HEK293 (cell line): ENCODE data around the gene SAYSD1.

Experiments used
- FEZF1 ChIP-seq: fragments of 450-650 bp; formaldehyde crosslinking; IDR thresholded peaks from 2 replicates; pipeline ENCODE4 v1.5.1; 2016; ENCODE audit warnings: missing biosample characterization, missing genetic modification characterization
- REST ChIP-seq: fragments of 450-650 bp; formaldehyde crosslinking; IDR thresholded peaks from 2 replicates; pipeline ENCODE4 v1.5.1; 2016; ENCODE audit warnings: missing biosample characterization, missing genetic modification characterization
- SCRT1 ChIP-seq: fragments of 450-650 bp; formaldehyde crosslinking; IDR thresholded peaks from 2 replicates; pipeline ENCODE4 v1.5.1; 2016; ENCODE audit warnings: missing biosample characterization, missing genetic modification characterization, borderline replicate concordance
- SP2 ChIP-seq: fragments of 450-650 bp; formaldehyde crosslinking; IDR thresholded peaks from 2 replicates; pipeline ENCODE4 v1.5.1; 2016; ENCODE audit warnings: missing biosample characterization, missing genetic modification characterization
- ZBTB26 ChIP-seq: fragments of 450-650 bp; formaldehyde crosslinking; optimal IDR thresholded peaks from 2 replicates; pipeline ENCODE3; 2016; ENCODE audit warnings: missing biosample characterization, mild to moderate bottlenecking, missing genetic modification characterization
- ZNF274 ChIP-seq, 2 experiments: fragments of 200-500 bp in 1 of 2; fragments of 450-650 bp in 1 of 2; sonication (Bioruptor generic) in 1 of 2; formaldehyde crosslinking in 1 of 2; IDR thresholded peaks; 2 replicates each; pipeline versions ENCODE4 v1.5.1 to v1.6.1; 2014 to 2016; ENCODE audit warnings: borderline replicate concordance in 1 of 2, inconsistent platforms in 1 of 2, low read length in 1 of 2, missing biosample characterization in 1 of 2, missing genetic modification characterization in 1 of 2
- ZNF350 ChIP-seq: fragments of 450-650 bp; formaldehyde crosslinking; IDR thresholded peaks from 2 replicates; pipeline ENCODE4 v1.5.0; 2017; ENCODE audit warnings: missing biosample characterization, mild to moderate bottlenecking, missing genetic modification characterization
- ZNF426 ChIP-seq: fragments of 450-650 bp; formaldehyde crosslinking; IDR thresholded peaks from 2 replicates; pipeline ENCODE4 v1.5.1; 2017; ENCODE audit warnings: missing biosample characterization, missing genetic modification characterization, mild to moderate bottlenecking, inconsistent platforms, moderate library complexity
- ZNF510 ChIP-seq: fragments of 450-650 bp; formaldehyde crosslinking; IDR thresholded peaks from 2 replicates; pipeline ENCODE4 v1.5.1; 2018; ENCODE audit warnings: mild to moderate bottlenecking, missing genetic modification characterization, missing biosample characterization; ENCODE audit not compliant: insufficient replicate concordance
- ZNF791 ChIP-seq: fragments of 450-650 bp; formaldehyde crosslinking; IDR thresholded peaks from 2 replicates; pipeline ENCODE4 v1.5.1; 2016; ENCODE audit warnings: missing biosample characterization, missing genetic modification characterization
- TF ChIP-seq, protein P1 (sequence below): fragments of 450-650 bp; formaldehyde crosslinking; IDR thresholded peaks from 2 replicates; pipeline ENCODE4 v1.5.1; 2016; ENCODE audit warnings: missing biosample characterization, missing genetic modification characterization
- TF ChIP-seq, protein P2 (sequence below): fragments of 450-650 bp; formaldehyde crosslinking; IDR thresholded peaks from 2 replicates; pipeline ENCODE4 v1.5.1; 2016; ENCODE audit warnings: missing biosample characterization, missing genetic modification characterization

DNA sequence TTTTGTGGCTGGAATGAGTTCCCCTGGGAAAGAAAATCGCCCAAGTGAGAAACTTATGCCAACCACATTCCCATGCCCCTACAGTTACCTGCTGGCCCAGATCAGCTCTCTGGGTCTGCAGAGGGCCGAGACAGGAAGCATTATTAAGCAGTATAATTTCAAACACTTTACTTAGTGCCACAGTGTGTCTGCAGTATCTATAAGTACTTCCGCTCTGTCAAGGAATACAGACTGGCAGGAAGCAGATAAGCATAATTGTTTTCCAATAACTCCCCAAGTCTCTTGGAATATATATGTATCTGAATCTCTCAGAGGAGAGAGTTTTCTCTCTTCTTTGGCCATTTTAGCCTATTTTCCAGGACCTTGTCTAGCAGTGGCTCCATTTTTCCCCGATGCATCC, 24.9 kb downstream of the SAYSD1 start:
- TF ChIP-seq REST (tag by site-specific recombination) (no peak), FEZF1 (no peak), ZNF426 (tag by site-specific recombination) (no peak), SCRT1 (no peak), ZNF274 (IDR thresholded peaks at IDR 0.05; ENCODE audit: low read length) (no peak), ZNF274 (tag by site-specific recombination; IDR thresholded peaks at IDR 0.05; ENCODE audit: borderline replicate concordance) (no peak), ZNF510 (tag by site-specific recombination) (no peak), ZBTB26 (tag by site-specific recombination) (no peak), SP2 (tag by site-specific recombination) (no peak), ZNF350 (tag by site-specific recombination) (no peak), ZNF791 (no peak)
- TF ChIP-seq, protein P1, sequence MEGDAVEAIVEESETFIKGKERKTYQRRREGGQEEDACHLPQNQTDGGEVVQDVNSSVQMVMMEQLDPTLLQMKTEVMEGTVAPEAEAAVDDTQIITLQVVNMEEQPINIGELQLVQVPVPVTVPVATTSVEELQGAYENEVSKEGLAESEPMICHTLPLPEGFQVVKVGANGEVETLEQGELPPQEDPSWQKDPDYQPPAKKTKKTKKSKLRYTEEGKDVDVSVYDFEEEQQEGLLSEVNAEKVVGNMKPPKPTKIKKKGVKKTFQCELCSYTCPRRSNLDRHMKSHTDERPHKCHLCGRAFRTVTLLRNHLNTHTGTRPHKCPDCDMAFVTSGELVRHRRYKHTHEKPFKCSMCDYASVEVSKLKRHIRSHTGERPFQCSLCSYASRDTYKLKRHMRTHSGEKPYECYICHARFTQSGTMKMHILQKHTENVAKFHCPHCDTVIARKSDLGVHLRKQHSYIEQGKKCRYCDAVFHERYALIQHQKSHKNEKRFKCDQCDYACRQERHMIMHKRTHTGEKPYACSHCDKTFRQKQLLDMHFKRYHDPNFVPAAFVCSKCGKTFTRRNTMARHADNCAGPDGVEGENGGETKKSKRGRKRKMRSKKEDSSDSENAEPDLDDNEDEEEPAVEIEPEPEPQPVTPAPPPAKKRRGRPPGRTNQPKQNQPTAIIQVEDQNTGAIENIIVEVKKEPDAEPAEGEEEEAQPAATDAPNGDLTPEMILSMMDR (tag by site-specific recombination) = no peak
- TF ChIP-seq, protein P2, sequence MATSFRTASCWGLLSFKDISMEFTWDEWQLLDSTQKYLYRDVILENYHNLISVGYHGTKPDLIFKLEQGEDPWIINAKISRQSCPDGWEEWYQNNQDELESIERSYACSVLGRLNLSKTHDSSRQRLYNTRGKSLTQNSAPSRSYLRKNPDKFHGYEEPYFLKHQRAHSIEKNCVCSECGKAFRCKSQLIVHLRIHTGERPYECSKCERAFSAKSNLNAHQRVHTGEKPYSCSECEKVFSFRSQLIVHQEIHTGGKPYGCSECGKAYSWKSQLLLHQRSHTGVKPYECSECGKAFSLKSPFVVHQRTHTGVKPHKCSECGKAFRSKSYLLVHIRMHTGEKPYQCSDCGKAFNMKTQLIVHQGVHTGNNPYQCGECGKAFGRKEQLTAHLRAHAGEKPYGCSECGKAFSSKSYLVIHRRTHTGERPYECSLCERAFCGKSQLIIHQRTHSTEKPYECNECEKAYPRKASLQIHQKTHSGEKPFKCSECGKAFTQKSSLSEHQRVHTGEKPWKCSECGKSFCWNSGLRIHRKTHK (tag by site-specific recombination) = no peak
